DMS153 treated with DMSO at 0.1 percent for 48 hours (cell line): Measurements from ENCODE around the gene TTC29.
"Not testable (repeated sequence)": the region's sequence is repeated elsewhere in the genome, so short reads cannot be mapped to it uniquely, and the experiment has no call there.

Source experiments
- DNase-seq: peaks from one replicate; lab custom pipeline; 2025; ENCODE audit not compliant: unreplicated experiment; lab: John Stamatoyannopoulos, UW

The TTC29 gene

GRCh38 chr4:146723519-146723918, 222.1 kb downstream of the TTC29 start:
- not testable (repeated sequence) for DNase-seq

GRCh38 chr4:146709956-146710355, 235.7 kb downstream of the TTC29 start:
- DNase-seq = no peak

- DNase-seq = no peak
Measured at GRCh38 chr4:146699910-146700309, 245.8 kb downstream of the TTC29 start.

GRCh38 chr4:146674829-146675570, 270.7 kb downstream of the TTC29 start:
- no peak for DNase-seq

DNA sequence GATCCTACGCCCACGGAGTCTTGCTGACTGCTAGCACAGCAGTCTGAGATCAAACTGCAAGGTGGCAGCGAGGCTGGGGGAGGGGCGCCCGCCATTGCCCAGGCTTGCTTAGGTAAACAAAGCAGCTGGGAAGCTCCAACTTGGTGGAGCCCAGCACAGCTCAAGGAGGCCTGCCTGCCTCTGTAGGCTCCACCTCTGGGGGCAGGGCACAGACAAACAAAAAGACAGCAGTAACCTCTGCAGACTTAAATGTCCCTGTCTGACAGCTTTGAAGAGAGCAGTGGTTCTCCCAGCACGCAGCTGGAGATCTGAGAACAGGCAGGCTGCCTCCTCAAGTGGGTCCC, 281.7 kb downstream of the TTC29 start:
- not testable (repeated sequence) for DNase-seq

DNA sequence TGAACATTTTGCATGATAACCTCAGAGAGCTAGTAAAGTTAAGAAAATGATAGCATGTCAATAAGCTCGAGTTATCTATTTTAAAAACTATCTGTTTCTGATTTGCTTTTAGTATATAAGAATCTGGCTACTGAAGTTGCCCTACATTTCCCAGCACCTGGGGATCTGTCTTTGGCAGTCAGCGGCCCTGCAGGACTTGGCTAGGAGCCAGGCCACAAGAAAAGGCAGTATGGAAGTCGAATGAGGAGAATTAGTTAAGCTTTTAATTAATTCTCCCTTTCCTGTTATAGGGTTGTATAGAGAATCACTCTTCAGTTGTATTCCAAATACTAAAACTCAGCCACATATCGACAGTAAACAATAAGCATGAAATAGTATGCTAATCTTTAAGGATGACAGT, 284.3 kb downstream of the TTC29 start:
- no peak for DNase-seq
